Medulla oblongata (tissue), 1 donor: Measurements from ENCODE around the gene RNF213.
A peak's percentile ranks its signal among the peaks of the same experiment; 100 is the strongest.
"Not testable (repeated sequence)": the region's sequence is repeated elsewhere in the genome, so short reads cannot be mapped to it uniquely, and the experiment has no call there.

Source experiments
- DNase-seq: peaks from one replicate; pipeline ENCODE4 v3.0.0-alpha.2; 2015; ENCODE audit errors: extremely low spot score

RNF213 gene

GRCh38 chr17:80319999-80320344 is 59.3 kb downstream of the RNF213 start:
- no peak for DNase-seq

GRCh38 chr17:80320496-80320895 is 59.8 kb downstream of the RNF213 start:
- no peak for DNase-seq

- DNase-seq = no peak
These were observed 62.2 kb downstream of the RNF213 start for GRCh38 chr17:80322864-80323263.

GRCh38 chr17:80323982-80324381 is 63.3 kb downstream of the RNF213 start:
- no peak for DNase-seq

GRCh38 chr17:80327518-80327917 is 66.9 kb downstream of the RNF213 start:
- DNase-seq = peak; percentile 37

- no peak for DNase-seq
These were observed 68.2 kb downstream of the RNF213 start for GRCh38 chr17:80328634-80329380.

- DNase-seq = not testable (repeated sequence)
These were observed 68.8 kb downstream of the RNF213 start for GRCh38 chr17:80329421-80329820.

GRCh38 chr17:80330276-80330675 is 69.6 kb downstream of the RNF213 start:
- no peak for DNase-seq

- not testable (repeated sequence) for DNase-seq
These were observed 70.3 kb downstream of the RNF213 start for GRCh38 chr17:80330938-80331337.

GRCh38 chr17:80331820-80332219 is 71.2 kb downstream of the RNF213 start:
- no peak for DNase-seq

GRCh38 chr17:80337195-80337895 is 76.7 kb downstream of the RNF213 start:
- DNase-seq = no peak

GRCh38 chr17:80339118-80339517 is 78.5 kb downstream of the RNF213 start:
- no peak for DNase-seq

GRCh38 chr17:80339731-80340456 is 79.2 kb downstream of the RNF213 start:
- DNase-seq = no peak

GRCh38 chr17:80345321-80345720 is 84.7 kb downstream of the RNF213 start:
- no peak for DNase-seq

GRCh38 chr17:80345841-80346497 is 85.3 kb downstream of the RNF213 start:
- DNase-seq = no peak

GRCh38 chr17:80346498-80347275 is 86.0 kb downstream of the RNF213 start:
- DNase-seq = no peak

GRCh38 chr17:80347536-80347935 is 86.9 kb downstream of the RNF213 start:
- no peak for DNase-seq

GRCh38 chr17:80347948-80348351 is 87.3 kb downstream of the RNF213 start:
- DNase-seq = no peak

- DNase-seq = no peak
These were observed 88.0 kb downstream of the RNF213 start for GRCh38 chr17:80348551-80349150.

- DNase-seq = no peak
These were observed 88.5 kb downstream of the RNF213 start for GRCh38 chr17:80349151-80349651.

- no peak for DNase-seq
These were observed 89.1 kb downstream of the RNF213 start for GRCh38 chr17:80349751-80350150.
